Hippocampal formation (tissue), 2 donors: ENCODE data around the gene SCFD2.
A peak's percentile ranks its signal among the peaks of the same experiment; 100 is the strongest.
"Not testable (repeated sequence)": the region's sequence is repeated elsewhere in the genome, so short reads cannot be mapped to it uniquely, and the experiment has no call there.

Experiments used
- DNase-seq, 2 donors: peaks; one replicate each; lab custom pipeline; 2025; lab: John Stamatoyannopoulos, UW

SCFD2 gene

GRCh38 chr4:53365486-53366300 lies at the start of gene SCFD2:
TSS of gene SCFD2 (minus strand) at chr4:53366061.
- DNase-seq, result peak; percentile 96 to 97

DNA sequence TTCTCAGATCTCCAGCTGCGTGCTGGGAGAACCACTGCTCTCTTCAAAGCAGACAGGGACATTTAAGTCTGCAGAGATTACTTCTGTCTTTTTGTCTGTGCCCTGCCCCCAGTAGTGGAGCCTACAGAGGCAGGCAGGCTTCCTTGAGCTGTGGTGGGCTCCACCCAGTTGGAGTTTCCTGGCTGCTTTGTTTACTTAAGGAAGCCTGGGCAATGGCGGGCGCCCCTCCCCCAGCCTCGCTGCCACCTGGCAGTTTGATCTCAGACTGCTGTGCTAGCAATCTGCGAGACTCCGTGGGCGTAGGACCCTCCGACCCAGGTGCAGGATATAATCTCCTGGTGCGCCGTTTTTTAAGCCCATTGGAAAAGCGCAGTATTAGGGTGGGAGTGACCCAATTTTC lies 43.6 kb upstream of the SCFD2 start:
- not testable (repeated sequence) for DNase-seq

DNA sequence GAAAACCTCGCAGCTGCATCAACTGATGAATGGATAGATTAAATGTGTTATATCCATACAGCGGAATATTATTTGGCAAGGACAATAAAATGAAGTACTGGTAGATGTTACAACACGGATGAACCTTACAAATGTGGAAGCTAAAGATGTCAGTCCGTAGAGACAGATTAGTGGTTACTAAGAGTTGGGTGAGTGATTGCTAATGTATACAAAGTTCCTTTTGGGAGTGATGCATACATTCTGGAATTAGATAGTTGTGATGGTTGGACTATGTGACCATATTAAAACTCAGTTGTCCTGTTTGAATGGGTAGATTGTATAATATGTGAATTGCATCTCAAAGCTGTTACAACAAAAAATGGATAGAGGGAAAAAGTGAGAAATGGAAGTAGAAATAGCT lies 14.4 kb upstream of the SCFD2 start:
- DNase-seq, result no peak

DNA sequence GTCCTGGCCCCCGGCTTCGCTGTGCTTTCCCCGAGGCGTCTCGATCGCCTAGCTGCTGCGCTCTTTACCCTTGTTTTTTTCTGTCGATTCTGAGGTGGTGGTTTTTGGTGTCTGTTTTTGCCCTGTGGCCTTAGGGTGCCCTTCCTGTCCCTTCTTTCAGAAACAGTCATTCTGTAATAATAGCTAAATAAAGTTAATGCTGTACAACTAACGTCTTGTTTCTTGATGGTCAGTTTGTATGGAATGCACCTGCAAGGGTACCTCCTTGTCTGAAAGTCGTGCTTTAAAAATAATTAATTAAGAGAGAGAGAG lies 12.3 kb upstream of the SCFD2 start:
- no peak for DNase-seq

DNA sequence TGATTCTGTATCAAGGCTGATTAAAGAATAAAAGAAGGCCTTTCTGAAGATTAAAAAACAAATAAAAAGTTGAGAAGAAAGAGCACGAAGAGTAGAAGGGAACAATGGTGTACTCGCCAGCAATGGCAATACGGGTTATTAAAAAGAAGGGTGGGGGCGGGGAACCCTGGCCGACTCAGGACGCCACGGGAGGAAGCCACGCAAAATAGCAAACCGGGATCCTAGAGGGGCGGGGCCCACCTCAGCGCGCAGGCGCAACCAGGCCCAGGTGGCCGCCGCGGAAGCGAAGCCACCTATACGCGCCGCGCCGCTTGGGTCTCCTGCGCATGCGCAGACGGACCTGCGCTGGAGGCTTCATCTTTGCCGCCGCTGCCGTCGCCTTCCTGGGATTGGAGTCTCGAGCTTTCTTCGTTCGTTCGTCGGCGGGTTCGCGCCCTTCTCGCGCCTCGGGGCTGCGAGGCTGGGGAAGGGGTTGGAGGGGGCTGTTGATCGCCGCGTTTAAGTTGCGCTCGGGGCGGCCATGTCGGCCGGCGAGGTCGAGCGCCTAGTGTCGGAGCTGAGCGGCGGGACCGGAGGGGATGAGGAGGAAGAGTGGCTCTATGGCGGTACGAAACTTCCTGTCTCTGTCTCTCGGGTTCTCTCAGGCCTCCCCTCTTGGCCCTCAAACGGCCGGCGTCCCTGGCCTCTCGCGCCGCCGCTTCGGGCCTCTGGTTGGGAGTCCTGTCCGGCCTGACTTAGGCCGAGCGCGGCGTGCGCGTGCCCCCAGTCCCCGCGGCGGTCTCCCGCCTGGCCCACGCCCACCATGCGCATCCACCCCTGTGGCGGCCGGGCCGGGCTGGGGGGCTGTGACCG lies 11.7 kb upstream of the SCFD2 start, which contains the start of gene FIP1L1:
Gene FIP1L1, plus strand, starts transcription at position 323 of the 852 bp plus-strand sequence. Its CDS starts 198 bp downstream, at position 521.
- DNase-seq, result peak; percentile 75 to 84

- no peak for DNase-seq
Measured at GRCh38 chr4:53376900-53377299, 11.0 kb upstream of the SCFD2 start.

- no peak for DNase-seq
Measured at GRCh38 chr4:53374777-53375258, 9.0 kb upstream of the SCFD2 start.

DNA sequence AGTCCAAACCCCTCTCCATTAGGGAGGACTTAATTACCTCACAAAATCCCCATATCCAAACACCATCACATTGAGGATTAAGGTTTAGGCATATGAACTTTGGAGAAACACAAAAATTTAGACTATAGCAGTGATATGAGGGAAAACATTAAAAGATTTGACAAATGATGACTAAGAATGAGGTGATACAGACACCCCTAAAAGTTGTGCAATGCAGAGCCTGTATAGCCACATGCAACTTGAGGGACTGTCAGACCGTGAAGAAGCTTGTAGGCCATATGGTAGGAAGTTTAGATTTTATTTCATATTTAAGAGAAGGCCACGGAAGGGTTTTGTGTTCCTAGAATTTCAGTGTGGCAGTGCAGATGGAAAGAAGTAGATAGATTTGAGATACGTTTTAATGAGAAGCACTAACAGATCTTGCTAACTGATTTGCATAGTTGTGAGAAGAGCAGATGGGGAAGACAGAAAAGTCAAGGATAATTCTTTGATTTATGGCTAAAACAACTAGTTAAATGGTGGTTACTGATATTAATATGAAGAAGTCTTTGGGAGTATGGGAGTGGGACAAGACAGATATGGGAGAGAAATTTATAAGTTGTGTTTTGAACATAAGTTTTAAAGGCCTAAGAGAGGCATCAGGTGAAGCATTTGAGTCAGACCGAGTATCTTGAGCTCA lies 6.1 kb upstream of the SCFD2 start:
- no peak for DNase-seq

DNA sequence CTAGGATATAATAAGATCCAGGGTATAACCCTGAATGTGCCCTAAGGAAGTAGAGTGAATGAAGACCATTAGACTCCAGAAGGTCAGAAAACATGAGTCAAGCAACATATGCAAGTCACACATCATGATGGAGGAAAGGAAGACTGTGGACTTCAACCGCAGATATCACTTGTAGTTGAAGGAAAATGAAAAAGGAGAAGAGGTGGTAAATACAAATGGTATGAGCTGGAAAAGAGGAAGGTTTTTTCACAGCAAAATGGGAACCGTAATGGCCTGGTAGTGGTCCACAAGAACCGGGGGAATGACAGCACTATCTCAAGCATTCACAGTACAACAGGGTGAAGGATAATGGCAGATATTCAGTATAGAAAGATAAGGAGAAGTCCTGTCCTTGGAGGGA lies 5.2 kb upstream of the SCFD2 start:
- no peak for DNase-seq

- DNase-seq, result no peak
Measured at GRCh38 chr4:53367721-53368120, 1.9 kb upstream of the SCFD2 start.

GRCh38 chr4:53366301-53366716 lies 448 bp upstream of the SCFD2 start:
- DNase-seq, result no peak

DNA sequence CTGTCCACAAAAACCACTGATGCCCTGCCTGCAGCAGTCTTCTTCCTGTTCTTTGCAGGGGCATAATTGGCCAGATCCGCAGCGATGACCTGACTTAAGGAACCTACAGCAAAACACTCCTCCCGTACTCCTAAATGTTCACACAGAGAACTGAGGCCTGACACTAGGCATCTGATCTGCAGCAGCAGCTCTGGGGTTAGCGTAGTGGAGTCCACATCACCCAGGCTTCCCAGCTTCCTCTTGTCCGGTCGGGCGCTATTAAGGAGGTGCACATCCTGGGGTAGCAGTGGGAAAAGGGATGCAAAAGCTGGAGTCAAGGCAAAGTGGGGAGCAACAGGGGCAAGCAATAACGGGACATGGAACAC lies 758 bp downstream of the SCFD2 start:
- no peak for DNase-seq

- no peak for DNase-seq
Measured at GRCh38 chr4:53364624-53365023, 1.2 kb downstream of the SCFD2 start.

DNA sequence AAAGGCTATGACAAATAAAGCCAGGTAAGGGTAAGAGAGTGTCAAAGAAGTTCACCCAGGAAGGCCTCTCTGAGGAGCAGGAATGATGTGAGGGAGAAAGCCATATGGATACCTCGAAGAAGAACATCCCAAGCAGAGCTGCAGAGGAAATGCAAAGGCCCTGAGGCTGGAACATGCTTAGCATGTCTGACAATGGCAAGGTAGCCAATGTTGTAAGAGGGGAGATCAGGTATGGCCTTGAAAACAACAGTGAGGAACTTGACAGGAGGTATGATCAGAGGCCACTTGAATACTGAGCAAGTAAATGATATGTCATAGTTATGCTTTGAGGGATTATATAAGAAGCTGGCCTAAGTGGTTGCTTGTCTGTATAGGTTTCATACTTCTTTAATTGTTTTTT lies 3.8 kb downstream of the SCFD2 start:
- DNase-seq, result no peak

GRCh38 chr4:53361451-53361850 lies 4.4 kb downstream of the SCFD2 start:
- DNase-seq, result no peak

GRCh38 chr4:53355930-53356521 lies 9.8 kb downstream of the SCFD2 start:
- no peak for DNase-seq

GRCh38 chr4:53354012-53354722 lies 11.7 kb downstream of the SCFD2 start:
- no peak for DNase-seq

- DNase-seq, result no peak
Measured at GRCh38 chr4:53349091-53349491, 16.8 kb downstream of the SCFD2 start.

GRCh38 chr4:53348046-53348445 lies 17.8 kb downstream of the SCFD2 start:
- no peak for DNase-seq

DNA sequence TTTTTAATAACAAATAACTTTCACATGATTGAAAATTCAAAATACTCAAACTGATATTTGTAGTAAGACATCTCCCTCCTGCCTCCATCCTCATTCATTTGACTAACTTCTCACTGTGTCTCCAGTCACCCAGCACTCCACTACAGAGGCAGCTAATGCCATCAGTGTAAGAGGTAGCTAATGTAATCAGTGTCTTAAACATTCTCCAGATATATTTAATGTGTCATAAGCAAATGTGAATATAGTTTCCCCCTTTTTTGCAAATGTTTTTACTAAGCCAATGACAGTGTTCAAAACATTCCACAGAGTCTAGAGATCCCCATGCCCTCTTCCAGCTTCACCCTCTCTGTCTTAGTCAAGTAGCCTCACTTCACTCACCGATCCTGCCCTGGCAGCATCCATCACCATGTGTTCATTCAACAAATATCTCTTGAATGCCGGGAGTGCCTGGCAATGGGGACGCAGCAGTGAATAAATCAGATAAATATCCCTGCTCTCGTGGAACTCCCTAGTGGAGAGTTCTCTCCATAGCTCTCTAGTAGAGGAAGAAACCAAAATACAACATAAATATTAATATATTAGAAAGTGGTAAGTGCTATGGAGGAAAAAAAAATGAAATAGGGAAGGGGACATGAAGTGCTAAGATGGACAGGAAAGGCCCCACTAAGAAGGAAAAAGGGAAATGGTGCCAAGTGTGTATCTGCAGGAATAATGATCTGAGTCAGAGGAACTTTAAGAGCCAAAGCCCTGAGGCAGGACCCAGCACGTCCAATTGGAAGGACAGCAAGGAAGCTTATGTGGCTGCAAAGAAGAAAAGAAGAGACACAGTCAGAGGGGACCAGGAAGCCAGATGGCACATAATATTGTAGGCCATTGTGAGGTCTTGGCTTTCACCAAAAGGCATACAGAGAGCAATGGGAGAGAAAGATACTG lies 18.7 kb downstream of the SCFD2 start:
- DNase-seq, result no peak
